Stimulated activated CD4-positive, alpha-beta T cell treated with anti-CD3 and anti-CD28 coated beads, TNF-alpha, amount 100 ng/mL, for 24 hours (primary cell): ENCODE data around the gene GJB3.

Experiments
- DNase-seq, 3 experiments: peaks; one replicate each; pipeline ENCODE4 v3.0.0-alpha.2; 2020; ENCODE audit warnings: low read depth in 3 of 3

Gene GJB3

GRCh38 chr1:34825455-34826091 lies 44.6 kb downstream of the GJB3 start:
- DNase-seq, result no peak

GRCh38 chr1:34827341-34827941 lies 46.4 kb downstream of the GJB3 start:
- no peak for DNase-seq

- no peak for DNase-seq
Observed at GRCh38 chr1:34828611-34829010, 47.6 kb downstream of the GJB3 start.

GRCh38 chr1:34829250-34829649 lies 48.2 kb downstream of the GJB3 start:
- DNase-seq, result no peak

- DNase-seq, result no peak
Observed at GRCh38 chr1:34831721-34832246, 50.8 kb downstream of the GJB3 start.

- DNase-seq, result no peak
Observed at GRCh38 chr1:34833711-34834110, 52.7 kb downstream of the GJB3 start.
